Esophagus muscularis mucosa (tissue), 4 donors: ENCODE data around the gene VAMP3.

ENCODE experiments used
- EP300 ChIP-seq: sonication (generic); formaldehyde crosslinking; IDR thresholded peaks from one replicate; pipeline ENCODE4 v1.6.1; 2017; ENCODE audit warnings: antibody characterized with exemption
- POLR2A ChIP-seq: fragments of 450-650 bp; IDR thresholded peaks from one replicate; pipeline ENCODE4 v1.6.1; 2017; ENCODE audit warnings: antibody characterized with exemption, moderate library complexity, mild to moderate bottlenecking, low read depth
- POLR2AphosphoS5 ChIP-seq, 2 donors: sonication (generic); formaldehyde crosslinking; IDR thresholded peaks; one replicate each; pipeline ENCODE4 v1.6.1; 2017; ENCODE audit warnings: antibody characterized with exemption in 2 of 2
- TF ChIP-seq, protein P1 (sequence below), 3 experiments: fragments of 200-600 bp in 2 of 3; fragments of 450-650 bp in 1 of 3; sonication (generic) in 2 of 3; IDR thresholded peaks; one replicate each; pipeline ENCODE4 v1.5.1; 2017 to 2019; ENCODE audit warnings: antibody characterized with exemption in 3 of 3, mild to moderate bottlenecking in 2 of 3, moderate library complexity in 1 of 3

DNA sequence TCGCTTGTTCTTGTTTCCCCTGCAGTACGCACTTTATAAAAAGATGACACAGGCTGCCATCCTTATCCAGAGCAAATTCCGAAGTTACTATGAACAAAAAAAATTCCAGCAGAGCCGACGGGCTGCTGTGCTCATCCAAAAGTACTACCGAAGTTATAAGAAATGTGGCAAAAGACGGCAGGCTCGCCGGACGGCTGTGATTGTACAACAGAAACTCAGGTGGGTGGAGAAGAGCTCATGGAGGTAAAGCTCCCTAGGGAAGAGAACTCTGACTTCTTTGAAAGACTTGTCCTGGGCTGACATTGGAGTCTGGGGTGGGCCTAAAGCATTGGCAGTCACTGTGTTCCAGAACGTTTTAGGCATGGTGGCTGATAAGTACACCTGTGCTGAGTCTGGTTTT is 19.9 kb upstream of the VAMP3 start:
- no peak for TF ChIP-seq POLR2A
- no peak for TF ChIP-seq POLR2AphosphoS5 (IDR thresholded peaks at IDR 0.05)
- TF ChIP-seq, protein P1, sequence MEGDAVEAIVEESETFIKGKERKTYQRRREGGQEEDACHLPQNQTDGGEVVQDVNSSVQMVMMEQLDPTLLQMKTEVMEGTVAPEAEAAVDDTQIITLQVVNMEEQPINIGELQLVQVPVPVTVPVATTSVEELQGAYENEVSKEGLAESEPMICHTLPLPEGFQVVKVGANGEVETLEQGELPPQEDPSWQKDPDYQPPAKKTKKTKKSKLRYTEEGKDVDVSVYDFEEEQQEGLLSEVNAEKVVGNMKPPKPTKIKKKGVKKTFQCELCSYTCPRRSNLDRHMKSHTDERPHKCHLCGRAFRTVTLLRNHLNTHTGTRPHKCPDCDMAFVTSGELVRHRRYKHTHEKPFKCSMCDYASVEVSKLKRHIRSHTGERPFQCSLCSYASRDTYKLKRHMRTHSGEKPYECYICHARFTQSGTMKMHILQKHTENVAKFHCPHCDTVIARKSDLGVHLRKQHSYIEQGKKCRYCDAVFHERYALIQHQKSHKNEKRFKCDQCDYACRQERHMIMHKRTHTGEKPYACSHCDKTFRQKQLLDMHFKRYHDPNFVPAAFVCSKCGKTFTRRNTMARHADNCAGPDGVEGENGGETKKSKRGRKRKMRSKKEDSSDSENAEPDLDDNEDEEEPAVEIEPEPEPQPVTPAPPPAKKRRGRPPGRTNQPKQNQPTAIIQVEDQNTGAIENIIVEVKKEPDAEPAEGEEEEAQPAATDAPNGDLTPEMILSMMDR (IDR thresholded peaks at IDR 0.05) = no peak
- no peak for TF ChIP-seq EP300
